ENCODE data around the gene CABLES1.
"Not testable (repeated sequence)": the region's sequence is repeated elsewhere in the genome, so short reads cannot be mapped to it uniquely, and the experiment has no call there.

Gene CABLES1

DNA sequence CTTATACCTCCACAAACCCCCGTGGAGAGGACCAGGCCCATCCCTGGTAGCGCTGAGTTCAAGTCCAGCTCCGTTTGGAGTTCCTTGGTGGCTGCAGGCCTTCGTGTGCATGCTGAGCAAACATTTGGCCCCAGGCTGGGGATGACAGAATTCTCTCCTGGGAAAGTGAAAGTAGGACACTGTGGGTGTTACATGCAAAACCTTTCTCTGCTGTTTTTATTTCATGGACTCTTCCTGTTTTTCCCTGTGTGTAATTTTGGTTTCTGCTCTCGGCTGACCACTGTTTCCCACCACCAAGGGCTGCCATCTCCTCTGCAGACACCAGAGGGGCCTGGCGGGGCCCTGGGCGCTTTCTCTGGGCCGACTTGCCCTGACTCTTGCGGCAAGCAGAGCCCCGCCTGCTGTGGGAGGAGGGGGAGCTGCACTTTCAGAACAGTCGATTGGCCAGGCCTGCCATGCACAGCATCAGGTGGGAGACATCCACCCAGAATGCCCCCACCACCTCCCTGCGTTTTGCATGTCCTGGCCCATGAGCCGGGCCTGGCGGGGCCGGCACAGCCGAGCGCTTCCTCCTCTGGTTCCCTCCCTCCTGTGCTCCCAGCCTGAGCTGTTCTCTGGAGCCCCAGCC is 102.4 kb downstream of the CABLES1 start:
- ATAC-seq (replicated peaks), result peak; percentile 75
- H3K4me1 Mint-ChIP-seq (ENCODE audit: low read depth in 2 of 2), result peaks cover 10 to 15% of the 10 kb centered on the region in 2 donors
- peak overlapping the region; percentile 71 to 84 for H3K27ac Mint-ChIP-seq
- H3K9me3 Mint-ChIP-seq, result no peaks in the 10 kb centered on the region
- H3K27me3 Mint-ChIP-seq, result no peaks in the 10 kb centered on the region
- H3K4me3 Mint-ChIP-seq, result peak overlapping the region; percentile 71 to 72
- peaks cover 2% of the 10 kb centered on the region for H3K36me3 Mint-ChIP-seq (ENCODE audit: insufficient read depth)
- DNase-seq, result peak in 1 of 3 experiments; percentile 15

DNA sequence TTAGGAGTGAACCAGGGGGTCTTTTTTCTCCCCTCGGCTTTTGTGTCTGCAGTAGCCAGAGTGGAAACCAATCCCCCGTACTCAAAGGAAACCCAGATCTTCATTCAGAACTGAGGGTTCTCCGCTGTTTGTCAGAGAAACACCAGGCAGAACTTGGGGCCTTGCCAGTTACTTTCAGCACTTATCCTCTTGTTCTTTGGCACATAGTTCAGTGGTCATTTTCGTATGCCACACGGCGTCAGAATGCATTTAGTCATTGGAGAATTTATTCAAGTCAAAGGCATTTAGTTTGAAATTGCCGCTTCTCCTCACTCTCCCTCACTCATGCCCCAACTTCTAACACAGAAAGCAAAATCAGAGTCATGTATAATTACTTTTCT is 102.9 kb downstream of the CABLES1 start:
- peak overlapping the region; percentile 71 to 72 for H3K4me3 Mint-ChIP-seq
- peaks cover 7 to 13% of the 10 kb centered on the region in 2 donors for H3K4me1 Mint-ChIP-seq (ENCODE audit: low read depth in 2 of 2)
- H3K36me3 Mint-ChIP-seq (ENCODE audit: insufficient read depth), result peaks cover 2% of the 10 kb centered on the region
- DNase-seq (no peak), ATAC-seq (replicated peaks) (peak; percentile 4)
- H3K9me3 Mint-ChIP-seq, result no peaks in the 10 kb centered on the region
- peak overlapping the region; percentile 71 to 84 for H3K27ac Mint-ChIP-seq
- no peaks in the 10 kb centered on the region for H3K27me3 Mint-ChIP-seq

DNA sequence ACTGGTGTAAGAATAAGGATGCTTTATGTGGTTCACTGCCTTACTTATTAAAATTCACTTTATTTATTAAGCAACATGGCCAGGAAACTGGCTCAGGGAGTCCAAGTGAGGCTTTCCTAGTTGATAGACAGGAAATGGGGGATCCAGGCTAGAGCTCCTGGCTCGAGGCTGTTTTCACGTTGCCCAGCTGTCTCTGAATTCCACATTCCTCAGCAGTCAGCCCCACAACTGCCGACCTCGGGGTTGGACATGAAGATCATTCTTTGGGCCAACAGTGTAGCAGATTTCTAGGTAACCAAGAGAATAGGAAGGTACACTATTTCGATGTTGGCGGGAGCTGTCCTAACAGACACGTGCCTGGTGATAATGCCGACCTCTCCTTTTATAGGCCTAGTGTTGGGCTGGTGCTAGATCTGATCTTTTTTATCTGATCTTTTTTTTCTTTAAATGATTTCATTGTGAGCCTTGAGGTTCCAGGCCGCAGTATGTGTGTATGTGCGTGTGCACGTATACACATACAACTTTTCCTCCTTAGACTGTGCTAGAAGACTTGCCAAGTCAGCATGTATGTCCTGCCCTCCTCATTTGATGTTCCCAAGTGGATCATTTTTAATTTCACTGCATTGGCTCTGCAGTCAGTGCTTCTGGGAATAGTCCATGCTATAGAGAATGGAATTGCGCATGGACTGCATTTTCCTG is 103.5 kb downstream of the CABLES1 start:
- H3K36me3 Mint-ChIP-seq (ENCODE audit: insufficient read depth), result peaks cover 2% of the 10 kb centered on the region
- peak overlapping the region; percentile 71 to 72 for H3K4me3 Mint-ChIP-seq
- peak overlapping the region; percentile 71 to 84 for H3K27ac Mint-ChIP-seq
- no peaks in the 10 kb centered on the region for H3K27me3 Mint-ChIP-seq
- no peak for DNase-seq
- no peak for ATAC-seq (replicated peaks)
- peaks cover 7 to 13% of the 10 kb centered on the region in 2 donors for H3K4me1 Mint-ChIP-seq (ENCODE audit: low read depth in 2 of 2)
- H3K9me3 Mint-ChIP-seq, result no peaks in the 10 kb centered on the region

DNA sequence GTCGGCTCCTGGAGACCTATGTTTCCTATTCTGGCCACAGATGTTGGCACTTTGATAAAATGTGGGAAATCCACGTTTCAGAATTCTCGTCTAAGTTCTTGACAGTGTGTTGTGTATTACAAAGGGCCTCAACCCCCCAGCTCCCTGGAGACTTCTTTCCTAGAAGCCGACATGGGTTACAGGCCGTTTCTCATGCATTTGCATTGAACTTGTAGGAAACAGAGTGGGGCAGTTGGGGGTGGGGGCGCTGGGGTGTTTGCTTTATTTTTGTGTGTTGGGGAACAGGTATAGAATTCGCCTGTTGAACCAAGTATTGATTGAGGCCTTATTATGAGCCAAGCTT is 104.0 kb downstream of the CABLES1 start:
- Mint-ChIP-seq H3K4me1 (ENCODE audit: low read depth in 2 of 2) (peaks cover 7 to 13% of the 10 kb centered on the region in 2 donors), H3K4me3 (no peak overlapping the region), H3K27ac (no peak overlapping the region), H3K27me3 (no peaks in the 10 kb centered on the region), H3K9me3 (no peaks in the 10 kb centered on the region), H3K36me3 (ENCODE audit: insufficient read depth) (peaks cover 1% of the 10 kb centered on the region)
- ATAC-seq (replicated peaks), result no peak
- no peak for DNase-seq

DNA sequence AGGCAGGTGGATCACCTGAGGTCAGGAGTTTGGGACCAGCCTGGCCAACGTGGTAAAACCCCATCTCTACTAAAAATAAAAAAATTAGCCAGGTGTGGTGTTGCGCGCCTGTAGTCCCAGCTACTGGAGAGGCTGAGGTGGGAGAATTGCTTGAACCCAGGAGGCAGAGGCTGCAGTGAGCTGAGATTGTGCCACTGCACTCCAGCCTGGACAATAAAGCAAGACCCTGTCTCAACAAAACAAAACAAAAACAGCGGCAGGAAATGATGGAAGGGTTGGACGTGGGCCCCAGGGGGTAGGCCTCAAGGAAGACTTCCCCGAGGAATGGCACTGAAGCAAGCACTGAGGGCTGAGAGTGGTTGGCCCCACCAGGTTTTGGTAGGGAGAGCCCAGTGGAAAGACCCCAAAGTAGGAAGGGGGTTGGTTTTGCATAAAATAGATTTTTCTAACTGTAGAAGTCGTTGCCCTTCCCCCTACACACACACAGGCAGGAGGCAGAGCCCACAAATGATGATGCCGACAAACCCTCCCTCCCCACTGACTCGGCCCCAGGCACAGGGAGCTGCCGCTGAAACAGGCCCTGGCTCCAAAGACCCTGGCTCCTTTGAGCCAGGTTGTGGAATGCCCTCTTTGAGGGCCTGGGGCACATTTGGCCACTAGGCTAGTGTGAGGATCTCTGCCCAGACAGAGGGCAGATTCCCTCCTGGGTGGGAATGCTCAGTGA is 104.8 kb downstream of the CABLES1 start:
- Mint-ChIP-seq H3K9me3 (no peaks in the 10 kb centered on the region), H3K4me1 (ENCODE audit: low read depth in 2 of 2) (peaks cover 7 to 13% of the 10 kb centered on the region in 2 donors), H3K27ac (no peak overlapping the region), H3K4me3 (no peak overlapping the region), H3K27me3 (no peaks in the 10 kb centered on the region), H3K36me3 (ENCODE audit: insufficient read depth) (no peaks in the 10 kb centered on the region)
- ATAC-seq (replicated peaks) (no peak), DNase-seq (no peak)

DNA sequence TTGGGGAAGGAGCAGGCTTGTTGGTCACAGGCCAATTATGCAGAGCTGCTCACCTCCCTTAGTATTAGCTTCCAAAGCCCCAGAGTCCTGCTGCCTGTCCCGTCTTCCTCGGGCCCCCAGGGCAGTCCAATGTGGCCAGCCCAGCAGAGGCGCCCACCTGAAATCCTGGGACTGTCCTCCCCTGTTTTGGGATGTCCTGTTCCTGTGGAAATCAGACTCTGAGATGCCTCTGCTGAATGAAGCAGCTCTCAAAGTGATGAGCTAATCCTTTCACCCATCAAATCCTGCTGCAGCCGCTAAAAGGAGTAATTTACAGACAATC is 105.3 kb downstream of the CABLES1 start:
- DNase-seq (no peak), ATAC-seq (replicated peaks) (no peak)
- Mint-ChIP-seq H3K27me3 (no peaks in the 10 kb centered on the region), H3K4me1 (ENCODE audit: low read depth in 2 of 2) (peaks cover 7 to 13% of the 10 kb centered on the region in 2 donors), H3K4me3 (no peak overlapping the region), H3K9me3 (no peaks in the 10 kb centered on the region), H3K27ac (no peak overlapping the region), H3K36me3 (ENCODE audit: insufficient read depth) (no peaks in the 10 kb centered on the region)

DNA sequence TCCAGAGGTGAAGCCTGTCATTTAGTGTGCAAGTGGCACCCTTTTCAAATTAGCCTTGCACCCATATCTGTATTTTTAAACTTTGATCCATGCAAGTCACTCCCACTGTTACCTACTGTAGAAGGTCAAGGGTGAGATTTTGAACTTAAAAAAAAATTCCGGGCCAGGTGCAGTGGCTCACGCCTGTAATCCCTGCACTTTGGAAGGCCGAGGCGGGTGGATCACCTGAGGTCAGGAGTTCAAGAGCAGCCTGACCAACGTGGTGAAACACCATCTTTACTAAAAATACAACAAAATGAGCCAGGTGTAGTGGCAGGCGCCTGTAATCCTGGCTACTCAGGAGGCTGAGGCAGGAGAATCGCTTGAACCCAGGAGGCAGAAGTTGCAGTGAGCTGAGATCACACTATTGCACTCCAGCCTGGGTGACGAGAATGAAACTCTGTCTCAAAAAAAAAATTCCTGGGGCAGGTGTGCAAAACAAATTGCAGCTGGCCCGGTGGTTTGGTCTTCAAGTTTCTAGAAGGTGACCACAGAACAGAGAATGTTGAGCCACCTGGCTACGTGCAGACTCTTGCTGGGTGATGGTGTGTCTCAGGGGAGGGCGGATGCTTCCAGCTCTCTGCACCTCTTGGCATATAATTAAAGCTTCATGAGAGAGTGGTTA is 106.7 kb downstream of the CABLES1 start:
- H3K4me1 Mint-ChIP-seq (ENCODE audit: low read depth in 2 of 2), result peaks cover 7 to 13% of the 10 kb centered on the region in 2 donors
- not testable (repeated sequence) for H3K27me3 Mint-ChIP-seq; H3K36me3 Mint-ChIP-seq (ENCODE audit: insufficient read depth); DNase-seq; H3K4me3 Mint-ChIP-seq; ATAC-seq (replicated peaks); H3K9me3 Mint-ChIP-seq
- H3K27ac Mint-ChIP-seq, result peak overlapping the region in 1 of 2 donors; percentile 24

DNA sequence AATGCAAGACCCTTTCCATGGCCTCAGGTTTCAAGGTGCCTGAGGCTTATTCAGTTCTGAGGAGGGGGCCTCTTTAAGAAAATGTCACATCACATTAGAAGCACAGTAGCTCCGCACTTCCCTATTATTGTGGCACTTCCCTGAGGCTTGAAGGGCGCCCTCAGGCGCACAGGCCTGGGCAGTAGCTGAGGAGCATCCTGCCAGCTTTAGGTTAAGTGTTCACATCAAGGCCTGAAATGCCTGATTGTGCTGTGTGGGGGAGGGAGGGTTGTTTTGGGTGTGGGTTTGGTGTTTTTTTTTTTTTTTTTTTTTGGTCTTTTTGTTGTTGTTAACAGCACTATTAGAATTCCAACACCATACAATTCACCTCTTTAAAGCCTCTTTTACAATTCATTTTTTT is 107.9 kb downstream of the CABLES1 start:
- H3K4me3 Mint-ChIP-seq, result no peak overlapping the region

DNA sequence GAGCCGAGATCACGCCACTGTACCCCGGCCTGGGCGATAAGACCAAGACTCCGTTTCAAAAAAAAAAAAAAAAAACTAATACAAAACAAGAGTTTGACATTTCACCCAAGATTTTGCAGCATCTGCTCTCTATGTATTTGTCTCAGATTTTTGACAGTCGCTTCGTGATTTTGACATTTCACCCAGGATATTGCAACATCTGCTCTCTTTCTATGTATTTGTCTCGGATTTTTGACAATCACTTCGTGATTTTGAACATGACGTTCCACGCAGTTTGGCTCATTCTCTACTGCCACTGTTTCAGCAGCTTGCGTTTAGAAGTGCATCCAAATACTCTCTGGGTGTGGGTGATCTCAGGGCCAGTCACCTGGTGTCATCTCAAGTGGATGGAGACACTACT is 108.5 kb downstream of the CABLES1 start:
- DNase-seq (no peak), ATAC-seq (replicated peaks) (no peak)
- Mint-ChIP-seq H3K4me3 (no peak overlapping the region), H3K9me3 (no peaks in the 10 kb centered on the region), H3K36me3 (ENCODE audit: insufficient read depth) (no peaks in the 10 kb centered on the region), H3K27me3 (peaks cover 0 to under 1% of the 10 kb centered on the region in 2 donors), H3K4me1 (ENCODE audit: low read depth in 2 of 2) (peaks cover 0 to 3% of the 10 kb centered on the region in 2 donors), H3K27ac (no peak overlapping the region)

More for the DNA sequence above, 107.9 kb downstream of the CABLES1 start:
- Mint-ChIP-seq H3K36me3 (ENCODE audit: insufficient read depth) (no peaks in the 10 kb centered on the region), H3K9me3 (no peaks in the 10 kb centered on the region), H3K27ac (no peak overlapping the region), H3K4me1 (ENCODE audit: low read depth in 2 of 2) (peaks cover 6 to 8% of the 10 kb centered on the region in 2 donors), H3K27me3 (no peaks in the 10 kb centered on the region)
- no peak for DNase-seq
- ATAC-seq (replicated peaks), result no peak

DNA sequence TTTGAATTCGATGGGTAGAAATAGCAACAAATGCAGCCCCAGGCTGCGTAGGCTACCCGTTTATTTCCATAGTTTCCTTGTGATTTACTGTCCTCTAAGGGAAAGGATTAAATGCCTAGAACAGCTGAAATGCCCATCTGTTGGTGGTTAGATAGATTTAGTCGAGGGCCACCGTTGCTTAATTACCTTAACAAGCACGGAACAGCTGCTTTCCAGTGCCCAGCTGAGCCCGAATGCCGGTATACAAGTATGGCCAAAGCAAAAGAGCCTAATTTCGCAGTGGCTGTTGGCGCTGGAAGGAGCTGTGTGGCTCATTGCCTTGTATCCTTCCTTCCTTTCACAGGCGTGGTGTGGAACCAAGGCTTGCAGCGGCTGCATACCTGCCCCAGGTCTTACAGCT is 109.1 kb downstream of the CABLES1 start:
- ATAC-seq (replicated peaks), result no peak
- no peaks in the 10 kb centered on the region for H3K4me1 Mint-ChIP-seq (ENCODE audit: low read depth in 2 of 2)
- H3K27ac Mint-ChIP-seq, result peak overlapping the region in 1 of 2 donors; percentile 35
- H3K27me3 Mint-ChIP-seq, result peaks cover 0 to 7% of the 10 kb centered on the region in 2 donors
- no peaks in the 10 kb centered on the region for H3K9me3 Mint-ChIP-seq
- no peak for DNase-seq
- H3K36me3 Mint-ChIP-seq (ENCODE audit: insufficient read depth), result no peaks in the 10 kb centered on the region
- no peak overlapping the region for H3K4me3 Mint-ChIP-seq

DNA sequence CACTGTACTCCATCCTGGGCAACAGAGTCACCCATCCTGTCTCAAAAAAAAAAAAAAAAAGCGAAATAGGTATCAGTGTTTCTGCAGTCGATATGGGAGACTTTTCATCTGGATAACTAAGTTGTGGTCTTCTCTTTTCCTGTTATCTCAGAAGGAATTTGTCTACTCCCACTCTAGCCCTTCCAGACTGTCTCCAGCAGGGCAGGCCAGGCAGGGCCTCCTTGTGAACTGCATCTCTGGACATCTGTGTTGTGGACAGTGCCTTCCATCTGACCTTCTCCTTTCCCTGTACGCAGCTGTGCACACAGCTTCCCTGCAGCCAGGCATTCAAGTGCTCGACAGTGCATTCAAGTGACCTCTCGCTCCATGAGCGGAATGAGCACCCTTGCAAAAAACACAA is 110.2 kb downstream of the CABLES1 start:
- Mint-ChIP-seq H3K4me3 (no peak overlapping the region), H3K27me3 (peaks cover 0 to 13% of the 10 kb centered on the region in 2 donors), H3K9me3 (no peaks in the 10 kb centered on the region), H3K36me3 (ENCODE audit: insufficient read depth) (no peaks in the 10 kb centered on the region), H3K27ac (no peak overlapping the region), H3K4me1 (ENCODE audit: low read depth in 2 of 2) (no peaks in the 10 kb centered on the region)
- no peak for ATAC-seq (replicated peaks)
- no peak for DNase-seq

DNA sequence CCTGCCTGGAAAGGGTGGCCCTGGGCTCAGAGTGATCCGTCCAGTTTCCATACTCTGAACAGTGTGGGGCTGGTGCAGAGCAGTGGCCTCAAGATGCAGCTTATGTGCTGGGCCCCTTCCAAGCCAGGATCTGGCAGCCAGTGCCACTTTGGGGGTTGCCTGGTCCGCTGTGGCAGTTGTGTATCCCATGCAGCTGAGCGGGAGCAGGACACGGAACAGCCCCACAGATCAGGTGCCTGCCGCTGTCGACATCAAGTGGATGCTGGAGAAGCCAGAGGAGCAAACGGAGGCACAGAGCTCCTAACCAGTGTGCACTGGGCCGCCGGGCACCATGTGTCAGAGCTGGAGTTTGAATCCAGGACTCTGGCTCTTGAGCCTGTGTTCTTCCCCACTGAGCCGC is 112.0 kb downstream of the CABLES1 start:
- no peaks in the 10 kb centered on the region for H3K36me3 Mint-ChIP-seq (ENCODE audit: insufficient read depth)
- no peaks in the 10 kb centered on the region for H3K4me1 Mint-ChIP-seq (ENCODE audit: low read depth in 2 of 2)
- H3K27me3 Mint-ChIP-seq, result peaks cover 0 to 13% of the 10 kb centered on the region in 2 donors
- ATAC-seq (replicated peaks), result no peak
- no peak overlapping the region for H3K4me3 Mint-ChIP-seq
- H3K9me3 Mint-ChIP-seq, result no peaks in the 10 kb centered on the region
- H3K27ac Mint-ChIP-seq, result no peak overlapping the region
- no peak for DNase-seq

DNA sequence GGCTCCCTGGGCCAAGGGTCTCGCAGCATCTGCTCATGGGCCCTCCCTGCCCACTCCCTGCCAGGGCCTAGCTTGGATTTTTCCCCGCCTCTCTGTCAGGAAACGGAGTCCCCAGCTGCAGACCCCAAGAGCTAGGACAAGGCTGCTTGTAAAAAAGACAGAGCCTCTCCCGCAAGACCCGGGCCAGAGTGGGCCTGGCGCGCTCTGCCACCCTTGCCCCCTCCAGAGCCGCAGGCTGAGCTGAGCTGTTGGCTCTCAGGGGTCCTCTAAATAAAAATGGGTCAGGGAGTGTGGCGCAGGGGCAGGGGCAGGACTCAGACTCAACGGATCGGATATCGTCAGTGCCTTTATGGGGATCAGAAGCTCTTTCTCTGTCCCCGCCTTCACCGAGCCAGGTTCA is 112.6 kb downstream of the CABLES1 start:
- H3K27me3 Mint-ChIP-seq, result peaks cover 0 to 13% of the 10 kb centered on the region in 2 donors
- H3K4me1 Mint-ChIP-seq (ENCODE audit: low read depth in 2 of 2), result no peaks in the 10 kb centered on the region
- no peak for DNase-seq
- H3K36me3 Mint-ChIP-seq (ENCODE audit: insufficient read depth), result no peaks in the 10 kb centered on the region
- H3K4me3 Mint-ChIP-seq, result no peak overlapping the region
- no peak for ATAC-seq (replicated peaks)
- no peaks in the 10 kb centered on the region for H3K9me3 Mint-ChIP-seq
- no peak overlapping the region for H3K27ac Mint-ChIP-seq

Data from effector memory CD8-positive, alpha-beta T cell (primary cell).